Kidney (tissue), 22 donors: ENCODE measurements around the gene TENT4A. TPM values are rescaled to one million over a fixed set of nuclear protein-coding genes. Genes with fewer than 3 reads are reported as not detected.
A peak's percentile ranks its signal among the peaks of the same experiment; 100 is the strongest.
"Not testable (repeated sequence)": the region's sequence is repeated elsewhere in the genome, so short reads cannot be mapped to it uniquely, and the experiment has no call there.

Experiments
- DNase-seq, 5 donors: peaks; one replicate each; pipeline ENCODE4 v3.0.0-alpha.2; 2013 to 2020
- FAIRE-seq: peaks from 2 replicates; lab custom pipeline; 2012; peaks lifted over from hg19 to GRCh38; lab: Jason Lieb, UNC
- H3K27ac ChIP-seq, 2 donors: one replicate each; pipeline ENCODE4 v1.7.0; 2013; ENCODE audit warnings: low read depth in 2 of 2, low read length in 2 of 2, inconsistent platforms in 1 of 2
- H3K27me3 ChIP-seq: one replicate; pipeline ENCODE4 v1.7.1; 2013; ENCODE audit warnings: low read length, inconsistent platforms; ENCODE audit not compliant: control insufficient read depth, insufficient read depth
- H3K36me3 ChIP-seq, 3 donors: one replicate each; pipeline versions ENCODE4 v1.7.0 to v1.7.1; 2013; ENCODE audit warnings: low read length in 3 of 3, control low read depth in 1 of 3, inconsistent platforms in 1 of 3; ENCODE audit not compliant: insufficient read depth in 3 of 3, control insufficient read depth in 2 of 3
- H3K4me1 ChIP-seq, 3 donors: one replicate each; pipeline versions ENCODE4 v1.7.0 to v1.7.1; 2013; ENCODE audit warnings: low read length in 3 of 3, inconsistent platforms in 1 of 3, low read depth in 1 of 3; ENCODE audit not compliant: control insufficient read depth in 2 of 3, insufficient read depth in 2 of 3
- H3K4me3 ChIP-seq, 3 donors: one replicate each; pipeline versions ENCODE4 v1.7.0 to v1.8.1; 2013; ENCODE audit warnings: low read length in 3 of 3, control low read depth in 1 of 3, inconsistent platforms in 1 of 3
- H3K9ac ChIP-seq, 3 donors: one replicate each; pipeline versions ENCODE4 v1.7.0 to v1.7.1; 2013; ENCODE audit warnings: low read length in 3 of 3, control low read depth in 1 of 3, inconsistent platforms in 1 of 3
- H3K9me3 ChIP-seq, 3 donors: one replicate each; pipeline versions ENCODE4 v1.7.0 to v1.7.1; 2013; ENCODE audit warnings: low read length in 3 of 3, control low read depth in 1 of 3, inconsistent platforms in 1 of 3; ENCODE audit not compliant: control insufficient read depth in 2 of 3, insufficient read depth in 1 of 3
- CTCF ChIP-seq: IDR thresholded peaks from 3 replicates; pipeline ENCODE4 v1.5.1; 2012; ENCODE audit warnings: mild to moderate bottlenecking, moderate library complexity, borderline replicate concordance; ENCODE audit not compliant: insufficient read depth; ENCODE audit errors: extremely low read depth
- intact Hi-C: fragments of 100-400 bp; cut with DNase I; formaldehyde crosslinking; loops from one replicate; pipeline ENCODE4 v1.11.1; 2022
- long read RNA-seq, 10 donors: library from polyadenylated mRNA in 1 of 10; unstranded in 1 of 10; transcript quantifications; one replicate each; pipeline ENCODE4 v2.0.0 and lab custom pipeline, GENCODE V29; 2021 to 2026
- polyA plus RNA-seq: library from polyadenylated mRNA; stranded (reverse); fragments of 350-450 nt; fragmentation: Illumina TruSeq; extraction: RNeasy Lipid Tissue Mini Kit (QIAGEN cat#74804); gene quantifications from one replicate; pipeline ENCODE4 v1.2.3, GENCODE V29; 2014; ENCODE audit warnings: low read depth, low replicate concordance; ENCODE audit not compliant: insufficient read depth
- total RNA-seq: library from RNA; stranded (reverse); fragmentation: NEBNext Ultra II Directional; extraction: Animal tissue kit (Norgen Biotek cat#: 25700); gene quantifications from one replicate; pipeline ENCODE4 v1.2.1, GENCODE V29; 2021
- donor health status: control.
- donor health status: control.
- donor health status: control.
- donor health status: control.
- donor health status: control.
- donor health status: DM: yes; HTN: yes; CAD: no.
- donor health status: Normal renal cell carcinoma (clear cell type).

Gene TENT4A
- total RNA-seq (22.8 TPM), polyA plus RNA-seq (4.8 TPM)
- long read RNA-seq, donor 1, full-length matches to known transcripts: 2 of 12 reads
- long read RNA-seq, donor 1, partial matches to known transcripts: 10 of 12 reads
- long read RNA-seq, donor 1, other reads (novel, unspliced or antisense): 0 of 12 reads
- long read RNA-seq, donor 2, full-length matches to known transcripts: 2 of 2 reads
- long read RNA-seq, donor 2, partial matches to known transcripts: 0 of 2 reads
- long read RNA-seq, donor 2, other reads (novel, unspliced or antisense): 0 of 2 reads
- long read RNA-seq, donor 3, full-length matches to known transcripts: 4 of 4 reads
- long read RNA-seq, donor 3, partial matches to known transcripts: 0 of 4 reads
- long read RNA-seq, donor 3, other reads (novel, unspliced or antisense): 0 of 4 reads
- long read RNA-seq, donor 4, full-length matches to known transcripts: 2 of 2 reads
- long read RNA-seq, donor 4, partial matches to known transcripts: 0 of 2 reads
- long read RNA-seq, donor 4, other reads (novel, unspliced or antisense): 0 of 2 reads
- long read RNA-seq, donor 5: 0 reads
- long read RNA-seq, donor 6: 0 reads
- long read RNA-seq, donor 7, full-length matches to known transcripts: 5 of 15 reads
- long read RNA-seq, donor 7, partial matches to known transcripts: 4 of 15 reads
- long read RNA-seq, donor 7, other reads (novel, unspliced or antisense): 6 of 15 reads
- long read RNA-seq, donor 8, partial matches to known transcripts: 0 of 1 reads
- long read RNA-seq, donor 8, other reads (novel, unspliced or antisense): 0 of 1 reads
- long read RNA-seq, donor 9: 0 reads
- long read RNA-seq, donor 10, full-length matches to known transcripts: 1 of 1 reads
- long read RNA-seq, donor 10, partial matches to known transcripts: 0 of 1 reads
- long read RNA-seq, donor 10, other reads (novel, unspliced or antisense): 0 of 1 reads

GRCh38 chr5:6713274-6714225 is at the start of gene TENT4A:
Gene TENT4A, plus strand, starts transcription at chr5:6713432. Its CDS starts 552 bp downstream, at chr5:6713984.
- FAIRE-seq (no peak), DNase-seq (peak in 2 of 5 donors; percentile 30 to 89)
- H3K27ac ChIP-seq: peak within 1 kb of the TSS; percentile 95 to 97
- H3K36me3 ChIP-seq: peaks cover 0 to 2% (median 0%) of the 10 kb centered on the region in 3 donors
- no peaks in the 10 kb centered on the region for H3K27me3 ChIP-seq
- no peak for TF ChIP-seq CTCF
- intact Hi-C loops: no loop called here
- no peaks in the 10 kb centered on the region for H3K9me3 ChIP-seq
- peaks cover 0 to 32% (median 12%) of the 10 kb centered on the region in 3 donors for H3K4me1 ChIP-seq
- H3K9ac ChIP-seq: peak within 1 kb of the TSS; percentile 14 to 81 (median 81)
- peak within 1 kb of the TSS; percentile 52 to 86 (median 62) for H3K4me3 ChIP-seq

- no peaks in the 10 kb centered on the region for H3K36me3 ChIP-seq
- no peak for DNase-seq
- H3K9ac ChIP-seq: no peak overlapping the region
- no peak overlapping the region for H3K27ac ChIP-seq
- no peak for FAIRE-seq
- H3K27me3 ChIP-seq: no peaks in the 10 kb centered on the region
- intact Hi-C loops: no loop called here
- no peak overlapping the region for H3K4me3 ChIP-seq
- H3K4me1 ChIP-seq: no peaks in the 10 kb centered on the region
- no peak for TF ChIP-seq CTCF
- no peaks in the 10 kb centered on the region for H3K9me3 ChIP-seq
Observed at GRCh38 chr5:6666762-6667161, 46.5 kb upstream of the TENT4A start.

- H3K9ac ChIP-seq: no peak overlapping the region
- H3K9me3 ChIP-seq: no peaks in the 10 kb centered on the region
- H3K36me3 ChIP-seq: no peaks in the 10 kb centered on the region
- no peak for DNase-seq
- no peak overlapping the region for H3K4me3 ChIP-seq
- H3K4me1 ChIP-seq: no peaks in the 10 kb centered on the region
- TF ChIP-seq CTCF: no peak
- no peak overlapping the region for H3K27ac ChIP-seq
- FAIRE-seq: no peak
- H3K27me3 ChIP-seq: no peaks in the 10 kb centered on the region
- intact Hi-C loops: no loop called here
Observed at GRCh38 chr5:6667648-6668047, 45.6 kb upstream of the TENT4A start.

- intact Hi-C loops, H3K27ac ChIP-seq, H3K4me1 ChIP-seq, H3K27me3 ChIP-seq, FAIRE-seq, H3K36me3 ChIP-seq, DNase-seq, H3K9ac ChIP-seq, H3K4me3 ChIP-seq, H3K9me3 ChIP-seq: not testable (repeated sequence)
Observed at GRCh38 chr5:6668717-6669116, 44.5 kb upstream of the TENT4A start.
